Endothelial cell (in vitro differentiated cells): ENCODE data around the gene MRPS34. TPM values are rescaled to one million over a fixed set of nuclear protein-coding genes. Genes with fewer than 3 reads are reported as not detected.

ENCODE experiments used
- DNase-seq: peaks from one replicate; pipeline ENCODE4 v3.0.0; 2021; ENCODE audit warnings: low spot score
- H3K27ac Mint-ChIP-seq: one replicate; pipeline ENCODE4 v1.8.0; 2021; ENCODE audit warnings: mixed read lengths, inconsistent platforms; ENCODE audit not compliant: unreplicated experiment
- H3K27me3 Mint-ChIP-seq: one replicate; pipeline ENCODE4 v1.8.0; 2021; ENCODE audit warnings: mild to moderate bottlenecking, moderate library complexity, mixed read lengths, inconsistent platforms; ENCODE audit not compliant: unreplicated experiment
- H3K36me3 Mint-ChIP-seq: one replicate; pipeline ENCODE4 v1.8.0; 2021; ENCODE audit warnings: mild to moderate bottlenecking, low read depth, mixed read lengths, inconsistent platforms; ENCODE audit not compliant: unreplicated experiment
- H3K4me1 Mint-ChIP-seq: one replicate; pipeline ENCODE4 v1.8.0; 2021; ENCODE audit warnings: mild to moderate bottlenecking, mixed read lengths, inconsistent platforms; ENCODE audit not compliant: unreplicated experiment
- H3K4me3 Mint-ChIP-seq: one replicate; pipeline ENCODE4 v1.8.0; 2021; ENCODE audit warnings: mild to moderate bottlenecking, mixed read lengths, inconsistent platforms; ENCODE audit not compliant: unreplicated experiment
- H3K9me3 Mint-ChIP-seq: one replicate; pipeline ENCODE4 v1.8.0; 2021; ENCODE audit warnings: mixed read lengths, inconsistent platforms; ENCODE audit not compliant: unreplicated experiment
- microRNA-seq: library from miRNA; unstranded; fragments of <30 nt; microRNA quantifications from one replicate; pipeline ENCODE4, GENCODE V29; 2020; ENCODE audit not compliant: unreplicated experiment
- total RNA-seq: library from RNA; stranded (reverse); fragmentation: NEBNext Ultra II Directional; extraction: Animal tissue kit (Norgen Biotek cat#: 25700); gene quantifications from one replicate; pipeline ENCODE4 v1.2.1, GENCODE V29; 2021; ENCODE audit not compliant: unreplicated experiment
- TF ChIP-seq, protein P1 (sequence below): fragments of 200-600 bp; sonication (generic); IDR thresholded peaks from one replicate; pipeline ENCODE4 v1.5.0; 2021; ENCODE audit warnings: antibody characterized with exemption; ENCODE audit not compliant: unreplicated experiment

Gene MRPS34
- total RNA-seq, 1 donor from 2014 or later, result 62.7 TPM

DNA sequence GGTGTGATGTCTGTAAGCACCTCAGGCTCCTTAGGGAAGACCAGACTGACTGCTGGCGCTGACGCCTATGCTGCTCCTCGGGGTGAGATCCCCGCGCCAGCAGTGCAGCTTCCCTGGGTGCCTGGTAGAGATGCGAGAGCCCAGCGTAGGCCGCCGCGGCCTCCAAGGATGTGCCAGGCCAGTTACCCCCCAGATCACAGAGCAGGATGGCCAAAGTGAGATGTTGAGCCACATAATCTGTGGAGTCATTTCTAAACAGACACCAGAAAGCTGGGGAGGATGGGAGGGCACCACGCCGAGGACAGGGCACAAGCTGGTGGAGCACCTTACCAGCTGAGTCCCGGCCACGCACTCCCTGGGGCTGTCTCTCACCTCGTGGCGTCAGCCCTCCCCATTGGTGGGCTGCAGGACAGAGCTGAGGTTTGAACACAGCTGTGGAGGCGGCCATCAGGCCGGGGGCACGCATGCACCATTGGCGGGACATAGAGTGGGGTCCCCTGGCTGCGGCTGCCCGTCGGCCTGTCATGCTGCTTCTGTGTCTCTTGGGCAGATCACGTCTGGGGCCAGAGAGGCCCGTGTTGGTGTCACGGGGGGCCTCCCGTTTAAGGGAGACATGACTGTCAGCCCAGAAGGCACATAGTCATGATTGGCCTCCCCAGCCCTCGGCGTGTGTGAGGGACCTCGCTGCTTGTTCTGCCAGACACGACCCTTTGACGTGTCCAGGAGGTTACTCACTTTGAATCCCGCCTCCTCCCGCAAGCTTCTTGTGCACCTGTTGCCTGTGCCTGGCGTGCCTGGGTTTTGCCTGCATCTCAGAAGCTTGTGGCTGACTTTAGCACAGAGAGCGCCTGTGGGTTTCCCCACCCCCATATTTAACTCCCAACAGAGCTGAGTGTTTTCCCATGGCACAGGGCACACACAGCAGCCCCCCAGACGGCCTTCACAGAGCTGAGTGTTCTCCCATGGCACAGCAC lies 45.0 kb downstream of the MRPS34 start:
- Mint-ChIP-seq H3K9me3 (no peaks in the 10 kb centered on the region), H3K4me3 (peak overlapping the region; percentile 61)

DNA sequence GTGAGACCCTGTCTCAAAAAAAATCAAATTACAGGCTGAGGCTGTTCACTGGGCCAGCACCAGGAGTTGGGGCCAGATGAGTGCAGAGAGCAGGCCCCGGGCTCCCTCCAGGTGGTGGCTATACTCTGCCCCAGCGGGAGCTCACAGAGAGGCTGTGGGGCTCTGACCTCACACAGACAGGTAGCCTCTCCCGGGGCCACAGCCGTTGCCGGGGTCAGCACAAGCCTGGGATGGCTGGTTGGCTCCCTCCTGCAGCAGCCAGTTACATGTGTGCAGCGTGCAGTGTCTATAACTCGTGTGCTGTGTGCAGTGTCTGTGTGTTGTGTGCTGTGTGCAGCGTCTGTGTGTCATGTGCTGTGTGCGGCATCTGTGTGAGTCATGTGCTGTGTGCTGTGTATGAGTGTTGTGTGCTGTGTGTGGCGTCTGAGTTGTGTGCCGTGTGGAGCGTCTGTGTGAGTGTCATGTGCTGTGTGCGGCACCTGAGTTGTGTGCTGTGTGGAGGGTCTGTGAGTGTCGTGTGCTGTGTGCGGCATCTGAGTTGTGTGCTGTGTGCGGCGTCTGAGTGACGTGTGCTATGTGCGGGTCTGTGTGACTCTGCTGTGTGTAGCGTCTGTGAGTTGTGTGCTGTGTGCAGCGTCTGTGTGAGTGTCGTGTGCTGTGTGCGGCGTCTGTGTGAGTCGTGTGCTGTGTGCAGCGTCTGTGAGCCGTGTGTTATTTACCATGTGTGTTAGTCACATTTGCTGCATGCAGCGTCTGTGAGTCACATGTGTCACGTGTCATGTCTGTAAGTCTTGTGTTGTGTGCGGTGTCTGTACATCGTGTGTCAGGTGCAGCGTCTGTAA lies 46.1 kb downstream of the MRPS34 start:
- Mint-ChIP-seq H3K4me1 (peaks cover 8% of the 10 kb centered on the region), H3K4me3 (peak overlapping the region; percentile 61), H3K27ac (peak overlapping the region; percentile 0), H3K36me3 (peaks cover 28% of the 10 kb centered on the region), H3K9me3 (no peaks in the 10 kb centered on the region), H3K27me3 (no peaks in the 10 kb centered on the region)
- TF ChIP-seq, protein P1, sequence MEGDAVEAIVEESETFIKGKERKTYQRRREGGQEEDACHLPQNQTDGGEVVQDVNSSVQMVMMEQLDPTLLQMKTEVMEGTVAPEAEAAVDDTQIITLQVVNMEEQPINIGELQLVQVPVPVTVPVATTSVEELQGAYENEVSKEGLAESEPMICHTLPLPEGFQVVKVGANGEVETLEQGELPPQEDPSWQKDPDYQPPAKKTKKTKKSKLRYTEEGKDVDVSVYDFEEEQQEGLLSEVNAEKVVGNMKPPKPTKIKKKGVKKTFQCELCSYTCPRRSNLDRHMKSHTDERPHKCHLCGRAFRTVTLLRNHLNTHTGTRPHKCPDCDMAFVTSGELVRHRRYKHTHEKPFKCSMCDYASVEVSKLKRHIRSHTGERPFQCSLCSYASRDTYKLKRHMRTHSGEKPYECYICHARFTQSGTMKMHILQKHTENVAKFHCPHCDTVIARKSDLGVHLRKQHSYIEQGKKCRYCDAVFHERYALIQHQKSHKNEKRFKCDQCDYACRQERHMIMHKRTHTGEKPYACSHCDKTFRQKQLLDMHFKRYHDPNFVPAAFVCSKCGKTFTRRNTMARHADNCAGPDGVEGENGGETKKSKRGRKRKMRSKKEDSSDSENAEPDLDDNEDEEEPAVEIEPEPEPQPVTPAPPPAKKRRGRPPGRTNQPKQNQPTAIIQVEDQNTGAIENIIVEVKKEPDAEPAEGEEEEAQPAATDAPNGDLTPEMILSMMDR, result no peak
- DNase-seq, result no peak

More for the DNA sequence above, 45.0 kb downstream of the MRPS34 start:
- peaks cover 5% of the 10 kb centered on the region for H3K4me1 Mint-ChIP-seq
- no peak for DNase-seq
- peaks cover 32% of the 10 kb centered on the region for H3K36me3 Mint-ChIP-seq
- H3K27ac Mint-ChIP-seq, result no peak overlapping the region
- TF ChIP-seq, protein P1, result no peak
- peaks cover 1% of the 10 kb centered on the region for H3K27me3 Mint-ChIP-seq

DNA sequence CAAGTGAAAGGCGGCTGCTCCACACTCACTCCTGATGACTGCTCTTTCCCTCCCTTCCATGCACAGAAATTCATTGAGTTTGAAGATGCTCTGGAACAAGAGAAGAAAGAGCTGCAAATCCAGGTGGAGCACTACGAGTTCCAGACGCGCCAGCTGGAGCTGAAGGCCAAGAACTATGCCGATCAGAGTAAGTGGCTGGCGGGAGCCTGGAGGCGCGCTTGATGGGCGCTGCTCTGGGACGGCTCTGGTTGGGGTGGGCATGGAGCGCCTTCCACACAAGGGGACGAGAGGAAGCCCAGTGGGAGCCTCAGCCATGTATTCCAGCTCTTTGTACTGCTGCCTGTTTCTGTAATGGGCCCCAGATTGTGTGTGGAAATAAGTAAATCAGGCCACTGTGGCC lies 48.4 kb downstream of the MRPS34 start:
- H3K9me3 Mint-ChIP-seq, result no peaks in the 10 kb centered on the region
- no peak overlapping the region for H3K27ac Mint-ChIP-seq
- DNase-seq, result no peak
- TF ChIP-seq, protein P1, result no peak
- H3K27me3 Mint-ChIP-seq, result peaks cover 2% of the 10 kb centered on the region
- peaks cover 5% of the 10 kb centered on the region for H3K4me1 Mint-ChIP-seq
- H3K36me3 Mint-ChIP-seq, result peaks cover 25% of the 10 kb centered on the region
- no peak overlapping the region for H3K4me3 Mint-ChIP-seq

DNA sequence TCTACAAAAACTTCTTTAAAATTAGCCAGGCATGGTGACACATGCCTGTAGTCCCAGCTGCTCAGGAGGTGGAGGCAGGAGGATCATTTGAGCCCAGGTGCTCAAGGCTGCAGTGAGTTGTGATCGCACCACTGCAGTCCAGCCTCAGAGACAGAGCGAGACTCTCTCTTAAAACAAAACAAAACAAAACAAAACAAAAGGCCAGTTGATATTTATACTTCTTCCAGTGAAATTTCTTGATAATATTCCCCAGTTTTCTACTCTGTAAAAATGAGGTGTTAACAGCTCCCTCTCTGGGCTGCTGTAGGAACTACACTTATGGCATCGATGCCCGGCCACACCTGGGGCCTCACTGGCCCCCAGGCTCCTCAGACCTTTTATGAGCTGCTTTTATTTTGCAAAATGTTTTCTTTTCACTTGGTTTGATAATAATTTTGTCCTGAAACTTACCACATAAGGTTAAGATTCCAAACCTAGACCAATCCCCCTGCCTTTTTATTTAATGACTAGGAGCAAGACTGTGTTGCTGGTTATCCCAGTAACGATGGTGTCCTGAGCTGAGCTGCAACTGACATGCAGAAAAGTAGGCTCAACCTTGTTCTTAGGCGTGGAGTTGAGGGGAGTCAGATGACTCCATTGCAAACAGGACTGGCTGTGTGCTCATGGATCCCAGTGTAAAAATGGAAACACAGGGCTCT lies 49.3 kb downstream of the MRPS34 start:
- peak; percentile 60 for DNase-seq
- no peak overlapping the region for H3K4me3 Mint-ChIP-seq
- TF ChIP-seq, protein P1, result peak; percentile 82
- no peak overlapping the region for H3K27ac Mint-ChIP-seq
- H3K36me3 Mint-ChIP-seq, result peaks cover 18% of the 10 kb centered on the region
- peaks cover 5% of the 10 kb centered on the region for H3K4me1 Mint-ChIP-seq
- peaks cover 2% of the 10 kb centered on the region for H3K27me3 Mint-ChIP-seq
- H3K9me3 Mint-ChIP-seq, result no peaks in the 10 kb centered on the region

Small RNAs within 50 kb of the gene (microRNA-seq; reads per million reads assigned to microRNA genes)
- gene MIR3177, result 21.2 reads per million, percentile 67 among the genes with 10 or more reads in this experiment

Other genes with a start within 250 kb of the MRPS34 start
- 66.3 TPM for gene TMEM204, start 239.5 kb downstream of the MRPS34 start, total RNA-seq
- gene IFT140, start 161.1 kb downstream of the MRPS34 start, total RNA-seq, result 39.9 TPM
- 46.8 TPM for gene CRAMP1, start 160.8 kb downstream of the MRPS34 start, total RNA-seq
- gene JPT2, start 94.9 kb downstream of the MRPS34 start, total RNA-seq, result 180 TPM
- 147 TPM for gene MAPK8IP3, start 66.9 kb downstream of the MRPS34 start, total RNA-seq
- gene NME3, start 1.6 kb downstream of the MRPS34 start, total RNA-seq, result 33.3 TPM
- 25.4 TPM for gene EME2, start 324 bp downstream of the MRPS34 start, total RNA-seq
- gene SPSB3, start 9.4 kb upstream of the MRPS34 start, total RNA-seq, result 52.9 TPM
- gene NUBP2, start 9.8 kb upstream of the MRPS34 start, total RNA-seq, result 49.8 TPM
- not detected for gene IGFALS, start 20.6 kb upstream of the MRPS34 start, total RNA-seq
- 44.8 TPM for gene HAGH, start 53.7 kb upstream of the MRPS34 start, total RNA-seq
- 23.1 TPM for gene FAHD1, start 54.1 kb upstream of the MRPS34 start, total RNA-seq
- not detected for gene MEIOB, start 99.0 kb upstream of the MRPS34 start, total RNA-seq
- gene HS3ST6, start 145.3 kb upstream of the MRPS34 start, total RNA-seq, result not detected
- gene MSRB1, start 170.1 kb upstream of the MRPS34 start, total RNA-seq, result 18.1 TPM
- gene RPL3L, start 181.6 kb upstream of the MRPS34 start, total RNA-seq, result not detected
- 122 TPM for gene NDUFB10, start 186.4 kb upstream of the MRPS34 start, total RNA-seq
- gene RPS2, start 191.7 kb upstream of the MRPS34 start, total RNA-seq, result 3,223 TPM
- not detected for gene RNF151, start 193.7 kb upstream of the MRPS34 start, total RNA-seq
- 25.0 TPM for gene TBL3, start 198.9 kb upstream of the MRPS34 start, total RNA-seq
- gene NOXO1, start 208.3 kb upstream of the MRPS34 start, total RNA-seq, result 0.23 TPM
- gene GFER, start 211.1 kb upstream of the MRPS34 start, total RNA-seq, result 30.0 TPM
- 0.82 TPM for gene SYNGR3, start 216.8 kb upstream of the MRPS34 start, total RNA-seq
- 34.4 TPM for gene ZNF598, start 236.7 kb upstream of the MRPS34 start, total RNA-seq
- 0.82 TPM for gene NPW, start 246.7 kb upstream of the MRPS34 start, total RNA-seq